HTR-8/SVneo (cell line): ENCODE results near the gene MECR.

Experiments used
- DNase-seq: peaks from one replicate; pipeline ENCODE4 v3.0.0; 2011; ENCODE audit warnings: low spot score, mixed read lengths; ENCODE audit not compliant: insufficient read length
- FAIRE-seq: peaks from 2 replicates; lab custom pipeline; 2011; peaks lifted over from hg19 to GRCh38; lab: Jason Lieb, UNC

Gene MECR

GRCh38 chr1:29230553-29231378 lies at the start of gene MECR:
TSS of gene MECR (minus strand) at chr1:29230934. CDS start at chr1:29230906, 28 bp downstream.
- DNase-seq (peak; percentile 87), FAIRE-seq (peak; percentile 91)

DNA sequence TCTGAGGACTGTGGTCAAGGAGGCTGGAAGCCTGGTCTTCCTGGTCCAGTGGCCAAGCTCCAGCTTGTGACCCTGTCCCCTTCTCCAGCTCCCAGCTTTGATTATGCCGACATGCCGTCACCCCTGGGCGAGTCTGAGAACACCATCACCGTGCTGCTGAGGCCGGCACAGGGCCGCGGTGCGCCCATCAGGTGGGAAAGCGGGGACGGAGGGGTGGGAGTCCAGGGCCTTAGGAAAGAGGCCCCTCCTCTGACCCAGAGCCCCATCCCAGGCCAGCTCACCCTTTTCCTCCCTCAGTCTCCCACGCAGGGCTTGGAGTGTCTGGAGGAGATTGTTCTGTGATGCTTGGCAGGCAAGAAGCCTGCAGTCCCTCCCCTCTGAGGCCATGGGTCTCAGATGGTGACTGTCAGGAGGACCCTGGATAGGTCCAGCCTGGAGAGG lies 49.2 kb upstream of the MECR start:
- no peak for FAIRE-seq
- DNase-seq: no peak

GRCh38 chr1:29279406-29279805 lies 48.7 kb upstream of the MECR start:
- DNase-seq (no peak), FAIRE-seq (no peak)

- DNase-seq (no peak), FAIRE-seq (no peak)
Measured at GRCh38 chr1:29278124-29278523, 47.4 kb upstream of the MECR start.

DNA sequence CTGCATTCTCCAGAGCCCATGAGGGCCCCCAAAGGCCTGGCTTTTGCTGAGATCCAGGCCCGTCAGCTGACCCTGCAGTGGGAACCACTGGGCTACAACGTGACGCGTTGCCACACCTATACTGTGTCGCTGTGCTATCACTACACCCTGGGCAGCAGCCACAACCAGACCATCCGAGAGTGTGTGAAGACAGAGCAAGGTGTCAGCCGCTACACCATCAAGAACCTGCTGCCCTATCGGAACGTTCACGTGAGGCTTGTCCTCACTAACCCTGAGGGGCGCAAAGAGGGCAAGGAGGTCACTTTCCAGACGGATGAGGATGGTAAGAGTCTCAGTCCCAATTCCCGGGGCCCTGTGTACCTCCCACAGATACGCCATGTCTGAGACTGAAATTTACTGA lies 44.7 kb upstream of the MECR start:
- no peak for FAIRE-seq

GRCh38 chr1:29272147-29272907 lies 41.6 kb upstream of the MECR start:
- DNase-seq: no peak
- no peak for FAIRE-seq

More for the DNA sequence above, 44.7 kb upstream of the MECR start:
- DNase-seq: no peak

DNA sequence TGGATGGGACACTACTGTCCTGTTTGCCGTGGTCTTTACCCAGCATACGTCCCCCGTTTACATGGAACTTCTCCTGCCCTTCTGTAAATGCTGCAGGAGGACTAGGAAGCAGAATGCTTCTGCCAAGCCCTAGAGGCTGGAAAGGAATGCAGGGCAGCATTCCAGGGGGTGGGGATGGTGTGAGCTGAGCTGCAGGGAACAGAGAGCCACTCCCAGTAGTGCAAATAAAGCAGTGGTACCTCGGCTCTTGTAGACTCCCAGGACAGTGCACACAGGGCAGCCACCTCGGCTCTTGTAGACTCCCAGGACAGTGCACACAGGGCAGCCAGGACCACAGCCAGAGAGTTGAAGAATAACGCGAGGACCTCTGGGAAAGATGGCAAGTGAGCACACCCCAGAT lies 41.0 kb upstream of the MECR start:
- FAIRE-seq (peak; percentile 85), DNase-seq (peak; percentile 67)

DNA sequence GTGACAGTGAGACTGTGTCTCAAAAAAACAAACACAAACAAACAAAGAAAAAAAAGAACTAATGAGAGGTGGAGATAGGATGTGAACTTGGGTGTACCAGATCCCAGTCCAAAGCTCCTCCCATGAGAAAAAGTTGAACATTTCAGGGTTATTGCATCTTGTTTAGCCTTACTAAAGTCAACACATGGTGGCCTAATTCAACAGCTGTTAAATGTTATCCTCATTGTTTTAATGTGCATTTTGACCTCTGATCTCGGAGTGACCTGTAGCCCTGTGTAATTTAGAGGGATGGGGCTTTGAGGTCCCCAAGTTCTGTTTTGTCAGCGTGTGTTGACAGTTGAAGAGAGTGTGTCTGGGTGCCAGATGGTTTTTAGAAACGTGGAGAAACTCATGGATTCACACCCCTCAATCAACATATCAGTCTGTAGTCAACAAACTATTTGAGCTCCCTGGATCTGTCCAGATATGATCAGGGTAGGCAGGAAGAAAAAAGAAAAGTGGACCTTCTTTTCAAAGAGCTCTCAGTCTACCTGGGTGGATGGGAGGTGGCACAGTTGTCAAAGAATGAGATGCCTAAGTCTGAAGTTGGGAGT lies 40.3 kb upstream of the MECR start:
- no peak for DNase-seq
- FAIRE-seq: no peak

DNA sequence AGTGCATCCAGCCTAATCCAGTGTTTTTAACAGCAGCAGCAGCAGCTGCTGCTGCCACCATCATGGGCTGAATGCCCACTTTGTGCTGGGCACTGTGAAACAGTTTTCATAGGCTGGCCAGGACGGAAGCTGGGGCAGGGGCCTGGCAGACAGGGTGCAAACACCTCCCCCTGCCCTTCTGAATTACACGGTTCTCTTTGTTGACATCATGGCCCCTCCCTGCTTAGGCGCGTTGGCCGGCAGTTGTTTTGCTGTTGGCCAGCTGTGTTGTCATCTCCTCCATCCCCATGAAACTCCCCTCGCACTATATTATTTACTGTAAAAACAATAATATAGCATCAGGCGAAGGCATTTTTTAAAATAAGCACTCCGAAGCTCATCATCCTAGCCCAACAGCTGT lies 38.6 kb upstream of the MECR start:
- FAIRE-seq (no peak), DNase-seq (no peak)

- no peak for FAIRE-seq
- no peak for DNase-seq
Measured at GRCh38 chr1:29267321-29268070, 36.8 kb upstream of the MECR start.

GRCh38 chr1:29266912-29267311 lies 36.2 kb upstream of the MECR start:
- FAIRE-seq: no peak
- DNase-seq: no peak

DNA sequence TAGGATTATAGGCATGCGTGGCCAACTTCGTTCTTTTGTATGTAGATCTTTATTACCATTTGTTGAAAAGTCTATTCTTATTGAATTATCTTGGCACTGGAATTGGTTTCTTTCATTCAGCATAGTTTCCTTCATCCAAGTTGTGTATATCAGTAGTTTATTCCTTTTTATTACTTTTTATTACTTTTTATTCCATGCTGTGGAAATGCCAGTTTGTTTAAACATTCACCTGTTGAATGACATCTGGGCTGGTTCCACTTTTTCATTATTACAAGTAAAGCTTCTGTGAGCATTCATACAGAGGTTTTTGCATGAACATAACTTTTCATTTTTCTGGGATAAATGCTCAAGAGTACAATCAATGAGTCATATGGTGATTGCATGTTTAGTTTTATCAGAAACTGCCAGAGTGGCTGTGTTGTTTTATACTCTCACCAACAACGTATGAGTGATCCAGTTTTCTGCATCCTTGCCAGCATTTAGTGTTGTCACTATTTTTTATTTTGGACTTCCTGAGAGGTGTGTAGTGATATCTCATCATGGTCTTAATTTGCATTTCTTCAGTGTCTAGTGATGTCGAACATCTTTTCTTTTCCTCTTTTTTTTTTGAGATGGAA lies 34.1 kb upstream of the MECR start:
- FAIRE-seq (no peak), DNase-seq (no peak)

- FAIRE-seq: no peak
- no peak for DNase-seq
Measured at GRCh38 chr1:29260531-29260930, 29.8 kb upstream of the MECR start.

GRCh38 chr1:29259802-29260441 lies 29.2 kb upstream of the MECR start:
- no peak for DNase-seq
- no peak for FAIRE-seq

DNA sequence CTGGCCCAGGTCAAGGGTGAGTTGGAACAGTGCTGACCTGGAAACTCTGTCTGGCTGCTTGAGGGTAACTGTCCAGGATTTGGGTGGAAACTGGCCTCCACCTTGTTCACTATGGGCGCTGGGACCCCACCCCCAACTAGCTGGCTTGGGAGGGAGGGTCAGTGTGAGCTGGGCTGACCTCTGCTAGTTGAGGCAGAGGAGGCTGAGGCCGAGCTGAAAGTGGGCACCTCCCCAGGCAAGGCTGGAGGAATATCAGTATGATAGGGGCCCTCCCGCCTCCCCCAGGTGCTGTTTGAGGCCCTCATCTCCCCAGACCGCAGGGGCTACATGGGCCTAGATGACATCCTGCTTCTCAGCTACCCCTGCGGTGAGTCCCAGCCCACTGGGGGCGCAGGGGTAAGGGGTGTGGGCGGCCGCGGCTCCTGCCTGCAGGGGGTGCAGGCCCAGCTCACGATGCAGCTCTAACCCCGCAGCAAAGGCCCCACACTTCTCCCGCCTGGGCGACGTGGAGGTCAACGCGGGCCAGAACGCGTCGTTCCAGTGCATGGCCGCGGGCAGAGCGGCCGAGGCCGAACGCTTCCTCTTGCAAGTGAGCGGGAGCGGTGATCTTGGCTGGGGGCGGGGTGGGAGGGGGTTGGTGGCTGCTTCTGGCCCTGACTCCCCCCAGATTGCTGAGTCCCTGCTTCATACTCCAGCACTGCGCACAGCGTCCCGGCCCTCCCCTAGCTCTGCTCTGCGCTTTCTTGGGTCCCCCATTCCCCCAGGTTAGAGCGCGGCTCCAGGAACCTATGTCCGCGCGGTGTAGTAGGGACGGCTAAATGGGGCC lies 28.5 kb upstream of the MECR start:
- DNase-seq (no peak), FAIRE-seq (no peak)

- DNase-seq (no peak), FAIRE-seq (no peak)
Measured at GRCh38 chr1:29258189-29258975, 27.6 kb upstream of the MECR start.

DNA sequence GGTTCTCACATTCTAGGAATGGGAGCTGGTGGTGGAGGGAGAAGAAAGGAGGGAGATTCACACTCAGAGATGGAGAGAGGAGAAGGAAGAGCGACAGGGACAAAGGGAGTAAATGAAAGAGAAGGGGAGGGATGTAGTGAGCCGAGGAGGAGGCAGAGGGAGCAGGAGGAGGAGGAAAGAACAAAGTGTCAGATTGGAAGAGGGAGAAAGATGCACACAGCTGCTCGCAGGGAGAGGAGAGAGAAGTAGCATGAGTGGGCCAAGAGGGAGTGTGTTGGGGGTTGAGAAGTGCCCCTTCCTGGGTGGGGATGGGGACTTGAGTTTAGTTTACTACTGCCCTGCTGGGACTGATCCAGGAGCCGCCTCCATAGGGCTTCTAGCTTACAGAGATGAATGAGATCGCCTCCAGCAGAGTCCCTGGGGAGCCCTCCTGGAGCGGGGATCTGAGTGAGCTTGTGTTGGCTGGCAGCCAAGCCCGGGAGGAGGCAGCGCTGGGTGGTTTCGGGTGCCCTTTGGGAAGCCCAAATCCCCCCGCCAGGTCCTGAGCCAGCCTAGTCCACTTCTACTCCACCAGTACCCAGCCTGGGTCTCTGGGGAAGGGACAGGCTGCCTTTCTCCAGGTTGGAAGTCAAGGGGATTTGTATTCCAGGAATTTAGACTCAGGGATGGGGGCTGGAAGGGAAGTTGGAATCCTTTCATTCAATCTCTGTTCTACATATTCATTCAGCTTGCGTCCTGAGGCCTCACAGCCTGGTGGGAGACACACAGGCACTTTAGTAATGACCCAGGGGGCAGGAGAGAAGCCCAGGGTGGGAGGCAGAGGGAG lies 26.5 kb upstream of the MECR start:
- FAIRE-seq (no peak), DNase-seq (no peak)
